WI38 (cell line): ENCODE results near the gene CCDC146.
"Not testable (repeated sequence)": the region's sequence is repeated elsewhere in the genome, so short reads cannot be mapped to it uniquely, and the experiment has no call there.

Experiments
- H3K4me3 ChIP-seq: 2 replicates; pipeline ENCODE4 v1.5.1; 2011; ENCODE audit warnings: low read depth, mild to moderate bottlenecking, control low read depth, low read length
- CTCF ChIP-seq: IDR thresholded peaks from 2 replicates; pipeline ENCODE4 v1.5.1; 2012; ENCODE audit warnings: low read depth, mild to moderate bottlenecking, control low read depth, low read length

Gene CCDC146

DNA sequence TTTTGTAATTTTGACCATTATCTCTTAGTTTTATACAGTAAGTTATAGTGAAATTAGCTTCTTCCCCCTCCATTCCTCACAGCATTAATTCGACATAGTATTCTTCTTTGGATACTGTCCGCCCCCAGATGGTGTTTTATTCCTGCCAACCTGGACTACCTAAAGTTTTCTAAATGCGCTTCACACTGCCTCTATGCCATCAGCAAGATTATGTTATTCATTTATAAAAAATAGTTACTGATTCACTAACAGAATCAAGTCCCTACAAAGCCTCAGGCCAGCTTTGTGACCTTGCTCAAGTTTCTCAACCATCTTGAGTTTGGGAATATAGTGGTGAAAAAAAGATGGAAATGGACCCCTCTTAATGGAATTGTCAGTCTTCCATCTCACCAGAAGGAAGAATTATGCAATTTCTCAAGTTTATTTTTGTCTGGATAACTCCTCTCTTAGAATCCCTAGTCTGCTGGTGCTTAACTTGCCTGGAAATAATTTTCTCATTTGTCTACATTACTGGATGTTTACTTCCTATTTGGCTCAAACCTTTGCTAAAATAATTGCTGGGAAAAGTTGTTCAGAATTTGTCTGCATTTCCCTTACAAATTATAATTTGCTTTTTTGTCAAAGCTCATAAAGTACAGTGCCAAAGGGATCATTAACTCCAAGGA, 93.9 kb downstream of the CCDC146 start:
- TF ChIP-seq CTCF: no peak
- no peak overlapping the region for H3K4me3 ChIP-seq

- H3K4me3 ChIP-seq: no peak overlapping the region
- TF ChIP-seq CTCF: no peak
Measured at GRCh38 chr7:77217474-77218185, 95.2 kb downstream of the CCDC146 start.

GRCh38 chr7:77219701-77220331, 97.4 kb downstream of the CCDC146 start:
- not testable (repeated sequence) for H3K4me3 ChIP-seq

DNA sequence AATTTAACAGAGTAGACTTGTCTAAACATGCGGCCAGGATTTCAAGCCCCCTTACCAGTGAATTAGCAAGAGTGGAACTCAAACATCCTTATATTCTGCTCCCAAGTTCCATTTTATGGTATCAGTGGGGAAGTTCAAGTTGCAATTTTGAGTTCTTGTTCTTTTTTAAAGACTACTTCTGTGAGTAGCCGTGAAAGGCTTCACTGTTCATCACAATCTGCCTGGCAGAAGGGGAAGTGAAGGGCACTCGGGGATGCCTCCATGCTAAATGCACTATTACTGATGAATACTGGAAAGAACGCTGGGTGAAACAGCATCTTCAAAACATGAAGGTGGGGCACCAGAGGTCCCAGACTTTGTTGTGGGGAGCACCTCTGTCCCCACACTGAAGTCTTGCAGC, 99.7 kb downstream of the CCDC146 start:
- no peak overlapping the region for H3K4me3 ChIP-seq
- no peak for TF ChIP-seq CTCF

DNA sequence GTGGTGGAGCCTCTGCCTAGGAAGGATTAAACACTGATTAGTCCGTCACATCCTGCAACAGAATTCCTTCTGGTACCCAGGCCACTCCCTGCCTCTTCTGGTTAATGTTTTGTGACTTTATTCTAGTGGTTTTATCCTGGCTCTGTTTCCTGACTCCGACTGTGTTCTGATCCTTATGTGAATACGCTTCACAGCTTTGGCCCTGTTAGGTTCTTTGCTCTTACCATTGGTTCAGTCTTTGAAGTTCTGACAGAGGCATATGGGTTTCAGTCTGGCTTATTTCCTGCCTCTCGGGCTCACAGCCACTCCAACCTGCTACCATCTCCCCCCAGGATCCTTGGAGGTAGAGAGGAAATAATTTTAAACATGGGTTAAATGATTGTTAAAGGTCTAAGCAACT, 100.4 kb downstream of the CCDC146 start:
- TF ChIP-seq CTCF: no peak
- H3K4me3 ChIP-seq: no peak overlapping the region

GRCh38 chr7:77223261-77223660, 100.8 kb downstream of the CCDC146 start:
- TF ChIP-seq CTCF: no peak
- H3K4me3 ChIP-seq: no peak overlapping the region

DNA sequence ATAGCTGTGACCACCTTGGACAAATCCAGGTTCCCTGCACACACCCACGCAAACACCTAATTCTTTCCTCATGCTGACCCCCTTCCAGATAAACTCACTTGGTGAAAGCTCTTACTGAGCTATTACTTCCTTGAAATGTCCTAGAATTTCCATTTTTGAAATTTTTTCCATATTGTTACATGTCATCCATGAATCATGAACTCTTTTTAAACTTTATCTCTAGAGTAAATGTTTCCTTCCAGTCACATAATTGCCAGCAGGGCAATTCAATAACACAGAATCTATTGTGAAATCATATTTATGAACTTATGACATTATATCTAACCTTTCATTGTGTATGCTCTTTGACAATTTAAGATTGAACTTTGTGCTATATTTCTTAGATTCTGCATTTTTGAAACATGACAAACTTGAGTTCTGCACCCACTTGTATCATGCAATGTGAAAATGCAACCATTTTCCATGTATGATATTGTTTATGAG, 104.0 kb downstream of the CCDC146 start:
- no peak overlapping the region for H3K4me3 ChIP-seq
- TF ChIP-seq CTCF: no peak

DNA sequence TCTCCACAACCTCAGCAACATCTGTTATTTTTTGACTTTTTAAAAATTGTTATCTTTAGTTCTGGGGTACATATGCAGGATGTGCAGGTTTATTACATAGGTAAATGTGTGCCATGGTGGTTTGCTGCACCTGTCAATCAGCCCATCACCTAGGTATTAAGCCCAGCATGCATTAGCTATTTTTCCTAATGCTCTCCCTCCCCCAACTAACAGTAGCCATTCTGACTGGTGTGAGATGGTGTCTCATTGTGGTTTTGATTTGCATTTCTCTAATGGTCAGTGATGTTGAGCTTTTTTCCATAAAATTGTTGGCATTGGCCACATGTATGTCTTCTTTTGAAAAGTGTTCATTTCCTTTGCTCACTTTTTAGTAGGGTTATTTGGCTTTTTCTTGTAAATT, 106.4 kb downstream of the CCDC146 start:
- H3K4me3 ChIP-seq: not testable (repeated sequence)
